ENCODE results near the gene NKAIN2. TPM values are rescaled to one million over a fixed set of nuclear protein-coding genes. Genes with fewer than 3 reads are reported as not detected.

Gene NKAIN2
- total RNA-seq, 2 donors from 2014 or later, result 0.29 TPM; not detected in 1

GRCh38 chr6:124858564-124858963 lies 1054.9 kb downstream of the NKAIN2 start:
- Histone ChIP-seq H3K27me3 (ENCODE audit: control insufficient read depth, insufficient read depth, low read length, poor library complexity, severe bottlenecking) (no peaks in the 10 kb centered on the region), H3K27ac (ENCODE audit: low read depth, low read length) (no peak overlapping the region), H3K9me3 (ENCODE audit: control insufficient read depth, low read length) (no peaks in the 10 kb centered on the region), H3K4me1 (ENCODE audit: control insufficient read depth, insufficient read depth, low read length) (no peaks in the 10 kb centered on the region), H3K36me3 (ENCODE audit: control insufficient read depth, insufficient read depth, low read length) (no peaks in the 10 kb centered on the region), H3K4me3 (ENCODE audit: low read length) (no peak overlapping the region), H3K9ac (ENCODE audit: extremely low read depth, low read length, poor library complexity, severe bottlenecking) (no peak overlapping the region)
- Mint-ChIP-seq H3K27me3 (ENCODE audit: insufficient read depth) (no peaks in the 10 kb centered on the region), H3K36me3 (ENCODE audit: low read depth) (no peaks in the 10 kb centered on the region), H3K4me3 (no peak overlapping the region), H3K27ac (no peak overlapping the region), H3K9me3 (no peaks in the 10 kb centered on the region), H3K4me1 (no peaks in the 10 kb centered on the region)
- 95% methylated on average over 3 of the region's 3 CpGs; no CpG with 5 or more reads in 1 of the 2 experiments for WGBS, 2 experiments (ENCODE audit: insufficient coverage in 1 of 2, insufficient read length in 1 of 2)
- TF ChIP-seq, protein P1, sequence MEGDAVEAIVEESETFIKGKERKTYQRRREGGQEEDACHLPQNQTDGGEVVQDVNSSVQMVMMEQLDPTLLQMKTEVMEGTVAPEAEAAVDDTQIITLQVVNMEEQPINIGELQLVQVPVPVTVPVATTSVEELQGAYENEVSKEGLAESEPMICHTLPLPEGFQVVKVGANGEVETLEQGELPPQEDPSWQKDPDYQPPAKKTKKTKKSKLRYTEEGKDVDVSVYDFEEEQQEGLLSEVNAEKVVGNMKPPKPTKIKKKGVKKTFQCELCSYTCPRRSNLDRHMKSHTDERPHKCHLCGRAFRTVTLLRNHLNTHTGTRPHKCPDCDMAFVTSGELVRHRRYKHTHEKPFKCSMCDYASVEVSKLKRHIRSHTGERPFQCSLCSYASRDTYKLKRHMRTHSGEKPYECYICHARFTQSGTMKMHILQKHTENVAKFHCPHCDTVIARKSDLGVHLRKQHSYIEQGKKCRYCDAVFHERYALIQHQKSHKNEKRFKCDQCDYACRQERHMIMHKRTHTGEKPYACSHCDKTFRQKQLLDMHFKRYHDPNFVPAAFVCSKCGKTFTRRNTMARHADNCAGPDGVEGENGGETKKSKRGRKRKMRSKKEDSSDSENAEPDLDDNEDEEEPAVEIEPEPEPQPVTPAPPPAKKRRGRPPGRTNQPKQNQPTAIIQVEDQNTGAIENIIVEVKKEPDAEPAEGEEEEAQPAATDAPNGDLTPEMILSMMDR (conservative IDR thresholded peaks at IDR 0.05), result no peak
- DNase-seq, result no peak

DNA sequence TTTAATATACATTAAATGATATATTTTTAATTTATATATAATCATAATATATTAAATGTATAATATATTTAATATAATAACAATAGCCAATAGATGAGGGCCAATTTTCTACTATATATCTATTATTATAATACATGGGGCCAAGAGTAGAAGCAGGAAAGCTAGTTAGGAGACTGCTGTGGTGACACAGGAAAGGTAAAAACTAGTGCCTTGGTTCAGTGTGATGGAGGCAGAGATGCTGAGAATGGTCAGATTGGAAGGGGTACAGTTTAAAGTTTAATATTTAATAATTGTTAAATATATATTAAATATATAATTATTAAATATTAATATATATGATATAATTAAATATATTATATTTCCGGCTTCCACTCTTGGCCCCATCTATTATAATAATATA lies 1055.7 kb downstream of the NKAIN2 start:
- H3K27me3 Mint-ChIP-seq (ENCODE audit: insufficient read depth), result no peaks in the 10 kb centered on the region
- no peak overlapping the region for H3K27ac Mint-ChIP-seq
- TF ChIP-seq, protein P1 (conservative IDR thresholded peaks at IDR 0.05), result no peak
- no peaks in the 10 kb centered on the region for H3K36me3 ChIP-seq (ENCODE audit: control insufficient read depth, insufficient read depth, low read length)
- no CpG with 5 or more reads among the region's 1 CpG for WGBS, 2 experiments (ENCODE audit: insufficient coverage in 1 of 2, insufficient read length in 1 of 2)
- H3K9me3 ChIP-seq (ENCODE audit: control insufficient read depth, low read length), result no peaks in the 10 kb centered on the region
- H3K27ac ChIP-seq (ENCODE audit: low read depth, low read length), result no peak overlapping the region
- H3K27me3 ChIP-seq (ENCODE audit: control insufficient read depth, insufficient read depth, low read length, poor library complexity, severe bottlenecking), result no peaks in the 10 kb centered on the region
- no peaks in the 10 kb centered on the region for H3K4me1 ChIP-seq (ENCODE audit: control insufficient read depth, insufficient read depth, low read length)
- H3K4me3 Mint-ChIP-seq, result no peak overlapping the region
- DNase-seq, result no peak
- H3K36me3 Mint-ChIP-seq (ENCODE audit: low read depth), result no peaks in the 10 kb centered on the region
- H3K4me3 ChIP-seq (ENCODE audit: low read length), result no peak overlapping the region
- H3K9ac ChIP-seq (ENCODE audit: extremely low read depth, low read length, poor library complexity, severe bottlenecking), result no peak overlapping the region
- H3K4me1 Mint-ChIP-seq, result no peaks in the 10 kb centered on the region
- H3K9me3 Mint-ChIP-seq, result no peaks in the 10 kb centered on the region

- H3K4me3 ChIP-seq (ENCODE audit: low read length), result no peak overlapping the region
- Mint-ChIP-seq H3K9me3 (no peaks in the 10 kb centered on the region), H3K4me3 (no peak overlapping the region), H3K27me3 (ENCODE audit: insufficient read depth) (no peaks in the 10 kb centered on the region), H3K27ac (no peak overlapping the region), H3K4me1 (peaks cover 27% of the 10 kb centered on the region), H3K36me3 (ENCODE audit: low read depth) (no peaks in the 10 kb centered on the region)
- H3K4me1 ChIP-seq (ENCODE audit: control insufficient read depth, insufficient read depth, low read length), result no peaks in the 10 kb centered on the region
- H3K27me3 ChIP-seq (ENCODE audit: control insufficient read depth, insufficient read depth, low read length, poor library complexity, severe bottlenecking), result no peaks in the 10 kb centered on the region
- H3K36me3 ChIP-seq (ENCODE audit: control insufficient read depth, insufficient read depth, low read length), result no peaks in the 10 kb centered on the region
- H3K27ac ChIP-seq (ENCODE audit: low read depth, low read length), result no peak overlapping the region
- WGBS, 2 experiments (ENCODE audit: insufficient coverage in 1 of 2, insufficient read length in 1 of 2), result 98 to 100% methylated on average over 1 of the region's 1 CpG
- no peak for DNase-seq
- H3K9ac ChIP-seq (ENCODE audit: extremely low read depth, low read length, poor library complexity, severe bottlenecking), result no peak overlapping the region
- TF ChIP-seq, protein P1 (conservative IDR thresholded peaks at IDR 0.05), result no peak
- H3K9me3 ChIP-seq (ENCODE audit: control insufficient read depth, low read length), result no peaks in the 10 kb centered on the region
Observed at GRCh38 chr6:124866040-124866439, 1062.4 kb downstream of the NKAIN2 start.
